Rectal smooth muscle tissue (tissue), 1 donor: ENCODE results near the gene JAKMIP2.
"Not testable (repeated sequence)": the region's sequence is repeated elsewhere in the genome, so short reads cannot be mapped to it uniquely, and the experiment has no call there.

ENCODE experiments used
- H3K27ac ChIP-seq: one replicate; pipeline ENCODE4 v1.7.0; 2013; ENCODE audit warnings: low read depth, low read length, inconsistent platforms
- H3K27me3 ChIP-seq: one replicate; pipeline ENCODE4 v1.7.0; 2013; ENCODE audit warnings: low read length; ENCODE audit not compliant: control insufficient read depth, insufficient read depth
- H3K36me3 ChIP-seq: one replicate; pipeline ENCODE4 v1.7.0; 2013; ENCODE audit warnings: low read length; ENCODE audit not compliant: control insufficient read depth, insufficient read depth
- H3K4me1 ChIP-seq: one replicate; pipeline ENCODE4 v1.7.0; 2013; ENCODE audit warnings: low read length; ENCODE audit not compliant: control insufficient read depth, insufficient read depth
- H3K4me3 ChIP-seq: one replicate; pipeline ENCODE4 v1.7.0; 2013; ENCODE audit warnings: low read length
- H3K9ac ChIP-seq: one replicate; pipeline ENCODE4 v1.7.0; 2013; ENCODE audit warnings: low read length

JAKMIP2 gene

GRCh38 chr5:147564124-147564486 is 218.4 kb downstream of the JAKMIP2 start:
- no peaks in the 10 kb centered on the region for H3K27me3 ChIP-seq
- H3K9ac ChIP-seq, result no peak overlapping the region
- H3K4me1 ChIP-seq, result no peaks in the 10 kb centered on the region
- no peak overlapping the region for H3K27ac ChIP-seq
- no peak overlapping the region for H3K4me3 ChIP-seq
- H3K36me3 ChIP-seq, result no peaks in the 10 kb centered on the region

GRCh38 chr5:147563466-147564123 is 218.9 kb downstream of the JAKMIP2 start:
- Histone ChIP-seq H3K27me3 (no peaks in the 10 kb centered on the region), H3K27ac (no peak overlapping the region), H3K9ac (no peak overlapping the region), H3K36me3 (no peaks in the 10 kb centered on the region), H3K4me1 (peaks cover 5% of the 10 kb centered on the region), H3K4me3 (no peak overlapping the region)

GRCh38 chr5:147561435-147561834 is 221.1 kb downstream of the JAKMIP2 start:
- Histone ChIP-seq H3K27ac (no peak overlapping the region), H3K4me3 (no peak overlapping the region)

GRCh38 chr5:147560718-147561331 is 221.7 kb downstream of the JAKMIP2 start:
- H3K27me3 ChIP-seq, result no peaks in the 10 kb centered on the region
- H3K27ac ChIP-seq, result no peak overlapping the region
- H3K36me3 ChIP-seq, result no peaks in the 10 kb centered on the region
- H3K4me1 ChIP-seq, result peaks cover 13% of the 10 kb centered on the region
- no peak overlapping the region for H3K9ac ChIP-seq
- H3K4me3 ChIP-seq, result no peak overlapping the region

More at GRCh38 chr5:147561435-147561834, 221.1 kb downstream of the JAKMIP2 start:
- H3K4me1 ChIP-seq, result peaks cover 13% of the 10 kb centered on the region
- H3K36me3 ChIP-seq, result no peaks in the 10 kb centered on the region
- H3K27me3 ChIP-seq, result no peaks in the 10 kb centered on the region
- no peak overlapping the region for H3K9ac ChIP-seq

- peaks cover 20% of the 10 kb centered on the region for H3K4me1 ChIP-seq
- no peaks in the 10 kb centered on the region for H3K36me3 ChIP-seq
- H3K4me3 ChIP-seq, result no peak overlapping the region
- H3K9ac ChIP-seq, result no peak overlapping the region
- no peak overlapping the region for H3K27ac ChIP-seq
- no peaks in the 10 kb centered on the region for H3K27me3 ChIP-seq
These were observed 222.8 kb downstream of the JAKMIP2 start for GRCh38 chr5:147559749-147560148.

- Histone ChIP-seq H3K4me3 (no peak overlapping the region), H3K27ac (peak overlapping the region; percentile 16), H3K36me3 (no peaks in the 10 kb centered on the region), H3K4me1 (peaks cover 24% of the 10 kb centered on the region), H3K9ac (no peak overlapping the region), H3K27me3 (no peaks in the 10 kb centered on the region)
These were observed 223.7 kb downstream of the JAKMIP2 start for GRCh38 chr5:147558826-147559225.

GRCh38 chr5:147557876-147558745 is 224.4 kb downstream of the JAKMIP2 start:
- Histone ChIP-seq H3K4me3 (no peak overlapping the region), H3K36me3 (no peaks in the 10 kb centered on the region), H3K27me3 (no peaks in the 10 kb centered on the region), H3K4me1 (peaks cover 25% of the 10 kb centered on the region), H3K27ac (peak overlapping the region; percentile 16), H3K9ac (no peak overlapping the region)

GRCh38 chr5:147555176-147555575 is 227.4 kb downstream of the JAKMIP2 start:
- Histone ChIP-seq H3K27ac (peak overlapping the region; percentile 88), H3K27me3 (no peaks in the 10 kb centered on the region), H3K4me3 (no peak overlapping the region), H3K36me3 (no peaks in the 10 kb centered on the region), H3K9ac (no peak overlapping the region), H3K4me1 (peaks cover 32% of the 10 kb centered on the region)

GRCh38 chr5:147554261-147554817 is 228.2 kb downstream of the JAKMIP2 start:
- H3K4me3 ChIP-seq, result peak overlapping the region; percentile 35
- no peaks in the 10 kb centered on the region for H3K27me3 ChIP-seq
- no peak overlapping the region for H3K9ac ChIP-seq
- no peaks in the 10 kb centered on the region for H3K36me3 ChIP-seq
- H3K4me1 ChIP-seq, result peaks cover 32% of the 10 kb centered on the region
- peak overlapping the region; percentile 88 for H3K27ac ChIP-seq

- Histone ChIP-seq H3K27ac (peak overlapping the region; percentile 88), H3K4me1 (peaks cover 29% of the 10 kb centered on the region)
- not testable (repeated sequence) for H3K27me3 ChIP-seq, H3K4me3 ChIP-seq, H3K36me3 ChIP-seq, H3K9ac ChIP-seq
These were observed 228.7 kb downstream of the JAKMIP2 start for GRCh38 chr5:147553817-147554216.

- H3K9ac ChIP-seq, result no peak overlapping the region
- no peak overlapping the region for H3K4me3 ChIP-seq
- H3K27me3 ChIP-seq, result no peaks in the 10 kb centered on the region
- H3K27ac ChIP-seq, result peak overlapping the region; percentile 88
- H3K4me1 ChIP-seq, result peaks cover 21% of the 10 kb centered on the region
- H3K36me3 ChIP-seq, result no peaks in the 10 kb centered on the region
These were observed 229.6 kb downstream of the JAKMIP2 start for GRCh38 chr5:147552897-147553296.

GRCh38 chr5:147551677-147552076 is 230.9 kb downstream of the JAKMIP2 start:
- Histone ChIP-seq H3K27ac (peak overlapping the region; percentile 46), H3K4me1 (peaks cover 19% of the 10 kb centered on the region), H3K9ac (no peak overlapping the region), H3K36me3 (no peaks in the 10 kb centered on the region), H3K4me3 (no peak overlapping the region), H3K27me3 (no peaks in the 10 kb centered on the region)
